ENCODE data around the gene RPTOR. TPM values are rescaled to one million over a fixed set of nuclear protein-coding genes. Genes with fewer than 3 reads are reported as not detected.

Gene RPTOR
- total RNA-seq, 1 donor, result 27.9 TPM

DNA sequence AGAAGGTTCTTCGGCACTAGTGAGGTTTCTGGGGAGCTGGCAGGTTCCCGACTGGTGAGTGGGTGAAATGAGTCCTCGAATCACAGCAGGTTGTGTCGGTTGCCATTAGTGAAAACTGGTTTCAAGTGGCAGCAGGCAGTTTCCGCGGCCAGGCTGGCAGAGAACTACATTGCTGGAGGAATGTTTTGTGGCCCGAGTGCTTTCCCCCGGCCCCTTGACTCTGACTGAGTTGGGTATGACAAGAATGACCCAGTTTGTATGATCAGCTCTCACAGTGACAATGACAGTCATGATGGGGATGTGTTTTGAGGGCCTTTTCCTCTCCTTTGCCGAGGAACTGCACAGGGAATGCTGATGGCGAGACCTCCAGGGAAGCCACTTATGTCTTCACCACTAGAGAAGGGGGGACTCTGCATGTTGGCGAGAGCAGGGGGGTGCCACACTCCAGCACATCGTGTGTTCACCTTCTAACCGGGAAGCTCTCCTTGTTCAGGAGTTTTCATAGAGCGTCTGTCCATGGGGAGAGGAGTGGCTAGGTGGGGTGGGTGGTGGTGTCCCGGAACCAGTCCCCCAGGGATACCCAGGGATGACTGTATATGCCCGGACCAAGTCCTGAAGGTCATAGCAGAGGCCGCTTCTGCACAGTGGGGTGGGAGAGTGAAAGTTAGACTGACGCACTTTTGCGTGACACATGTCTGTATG, 241.0 kb downstream of the RPTOR start:
- Histone ChIP-seq H3K4me2 (ENCODE audit: insufficient read depth, low read length) (no peak overlapping the region), H3K4me1 (ENCODE audit: insufficient read depth, low read length) (peaks cover 35% of the 10 kb centered on the region), H3K79me2 (ENCODE audit: insufficient read depth, low read length) (peaks cover 20% of the 10 kb centered on the region), H2AFZ (ENCODE audit: low read length) (no peak overlapping the region), H4K20me1 (ENCODE audit: insufficient read depth, low read length) (no peaks in the 10 kb centered on the region), H3K4me3 (ENCODE audit: insufficient read depth, low read length) (no peak overlapping the region), H3K36me3 (ENCODE audit: insufficient read depth, low read length) (no peaks in the 10 kb centered on the region), H3K27ac (ENCODE audit: low read depth, low read length) (no peak overlapping the region), H3K27me3 (ENCODE audit: insufficient read depth, low read length) (no peaks in the 10 kb centered on the region), H3K9me3 (ENCODE audit: low read depth, low read length) (no peaks in the 10 kb centered on the region)
- TF ChIP-seq, protein P1, sequence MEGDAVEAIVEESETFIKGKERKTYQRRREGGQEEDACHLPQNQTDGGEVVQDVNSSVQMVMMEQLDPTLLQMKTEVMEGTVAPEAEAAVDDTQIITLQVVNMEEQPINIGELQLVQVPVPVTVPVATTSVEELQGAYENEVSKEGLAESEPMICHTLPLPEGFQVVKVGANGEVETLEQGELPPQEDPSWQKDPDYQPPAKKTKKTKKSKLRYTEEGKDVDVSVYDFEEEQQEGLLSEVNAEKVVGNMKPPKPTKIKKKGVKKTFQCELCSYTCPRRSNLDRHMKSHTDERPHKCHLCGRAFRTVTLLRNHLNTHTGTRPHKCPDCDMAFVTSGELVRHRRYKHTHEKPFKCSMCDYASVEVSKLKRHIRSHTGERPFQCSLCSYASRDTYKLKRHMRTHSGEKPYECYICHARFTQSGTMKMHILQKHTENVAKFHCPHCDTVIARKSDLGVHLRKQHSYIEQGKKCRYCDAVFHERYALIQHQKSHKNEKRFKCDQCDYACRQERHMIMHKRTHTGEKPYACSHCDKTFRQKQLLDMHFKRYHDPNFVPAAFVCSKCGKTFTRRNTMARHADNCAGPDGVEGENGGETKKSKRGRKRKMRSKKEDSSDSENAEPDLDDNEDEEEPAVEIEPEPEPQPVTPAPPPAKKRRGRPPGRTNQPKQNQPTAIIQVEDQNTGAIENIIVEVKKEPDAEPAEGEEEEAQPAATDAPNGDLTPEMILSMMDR (IDR thresholded peaks at IDR 0.05; ENCODE audit: extremely low read depth, low read depth, low read length), result no peak
- no peak for DNase-seq (ENCODE audit: insufficient read length, low spot score, missing footprints)

DNA sequence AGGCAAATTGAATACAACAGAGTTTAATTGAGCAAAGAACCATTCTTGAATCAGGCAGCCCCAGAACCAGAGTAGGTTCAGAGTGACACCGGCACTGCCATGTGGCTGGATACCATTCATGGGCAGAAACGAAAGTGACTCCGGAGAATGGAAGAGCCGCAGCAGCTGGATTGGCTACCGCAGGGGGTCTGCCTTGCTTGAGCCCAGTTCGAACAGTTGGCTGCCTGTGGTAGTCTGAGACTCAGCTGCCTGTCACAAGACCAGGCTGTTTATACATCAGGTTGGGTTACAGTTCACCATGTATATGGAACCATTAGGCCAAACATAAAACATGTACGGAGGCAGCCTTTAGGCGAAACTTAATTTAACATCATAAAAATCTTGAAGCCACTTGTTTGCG, 241.8 kb downstream of the RPTOR start:
- H2AFZ ChIP-seq (ENCODE audit: low read length), result no peak overlapping the region
- H3K27me3 ChIP-seq (ENCODE audit: insufficient read depth, low read length), result no peaks in the 10 kb centered on the region
- H3K79me2 ChIP-seq (ENCODE audit: insufficient read depth, low read length), result peaks cover 24% of the 10 kb centered on the region
- H3K4me2 ChIP-seq (ENCODE audit: insufficient read depth, low read length), result no peak overlapping the region
- peaks cover 43% of the 10 kb centered on the region for H3K4me1 ChIP-seq (ENCODE audit: insufficient read depth, low read length)
- no peaks in the 10 kb centered on the region for H4K20me1 ChIP-seq (ENCODE audit: insufficient read depth, low read length)
- no peak overlapping the region for H3K27ac ChIP-seq (ENCODE audit: low read depth, low read length)
- TF ChIP-seq, protein P1 (IDR thresholded peaks at IDR 0.05; ENCODE audit: extremely low read depth, low read depth, low read length), result no peak
- H3K9me3 ChIP-seq (ENCODE audit: low read depth, low read length), result no peaks in the 10 kb centered on the region
- H3K36me3 ChIP-seq (ENCODE audit: insufficient read depth, low read length), result no peaks in the 10 kb centered on the region
- DNase-seq (ENCODE audit: insufficient read length, low spot score, missing footprints), result no peak
- no peak overlapping the region for H3K4me3 ChIP-seq (ENCODE audit: insufficient read depth, low read length)

DNA sequence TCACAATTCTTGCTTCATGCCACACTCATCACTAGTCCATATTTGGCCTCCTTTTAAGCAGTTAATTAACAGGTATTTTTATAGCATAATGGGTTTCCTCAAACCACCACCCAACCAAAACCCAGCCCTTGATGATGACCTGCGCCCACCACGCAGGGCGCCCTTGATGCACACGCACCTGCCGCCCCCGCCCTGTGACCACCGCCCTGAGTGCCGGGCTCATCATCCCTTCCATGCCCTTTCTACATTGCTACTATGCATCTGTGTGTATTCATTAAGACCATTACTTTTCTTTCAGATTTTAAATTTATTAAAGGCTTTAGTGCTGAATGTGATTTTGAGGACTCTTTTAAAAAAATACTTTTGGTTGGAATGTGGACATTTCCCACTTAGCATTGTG, 242.2 kb downstream of the RPTOR start:
- H3K79me2 ChIP-seq (ENCODE audit: insufficient read depth, low read length), result peaks cover 24% of the 10 kb centered on the region
- no peak overlapping the region for H3K27ac ChIP-seq (ENCODE audit: low read depth, low read length)
- peaks cover 47% of the 10 kb centered on the region for H3K4me1 ChIP-seq (ENCODE audit: insufficient read depth, low read length)
- no peak overlapping the region for H3K4me3 ChIP-seq (ENCODE audit: insufficient read depth, low read length)
- TF ChIP-seq, protein P1 (IDR thresholded peaks at IDR 0.05; ENCODE audit: extremely low read depth, low read depth, low read length), result no peak
- no peaks in the 10 kb centered on the region for H3K9me3 ChIP-seq (ENCODE audit: low read depth, low read length)
- no peaks in the 10 kb centered on the region for H4K20me1 ChIP-seq (ENCODE audit: insufficient read depth, low read length)
- H3K4me2 ChIP-seq (ENCODE audit: insufficient read depth, low read length), result no peak overlapping the region
- no peak for DNase-seq (ENCODE audit: insufficient read length, low spot score, missing footprints)
- no peaks in the 10 kb centered on the region for H3K36me3 ChIP-seq (ENCODE audit: insufficient read depth, low read length)
- no peak overlapping the region for H2AFZ ChIP-seq (ENCODE audit: low read length)
- no peaks in the 10 kb centered on the region for H3K27me3 ChIP-seq (ENCODE audit: insufficient read depth, low read length)

DNA sequence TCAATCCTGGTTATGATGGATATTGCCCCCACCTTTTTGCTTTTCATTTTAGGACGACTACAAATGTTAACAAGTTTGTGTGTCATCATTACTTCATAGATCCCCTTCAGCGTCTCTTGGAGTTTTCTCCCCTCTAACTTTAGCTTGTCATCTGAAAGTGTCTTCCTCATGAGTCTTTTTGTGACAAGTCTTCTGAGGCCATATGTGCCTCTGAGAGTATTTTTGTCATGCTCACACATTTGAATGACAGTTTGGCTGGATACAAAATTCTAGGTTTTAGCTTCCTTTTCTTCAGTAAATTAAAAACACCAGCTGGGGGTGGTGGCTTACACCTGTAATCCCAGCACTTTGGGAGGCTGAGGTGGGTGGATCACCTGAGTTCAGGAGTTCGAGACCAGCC, 243.2 kb downstream of the RPTOR start:
- no peaks in the 10 kb centered on the region for H3K9me3 ChIP-seq (ENCODE audit: low read depth, low read length)
- no peaks in the 10 kb centered on the region for H4K20me1 ChIP-seq (ENCODE audit: insufficient read depth, low read length)
- H3K4me1 ChIP-seq (ENCODE audit: insufficient read depth, low read length), result peaks cover 49% of the 10 kb centered on the region
- no peaks in the 10 kb centered on the region for H3K36me3 ChIP-seq (ENCODE audit: insufficient read depth, low read length)
- no peak overlapping the region for H3K4me3 ChIP-seq (ENCODE audit: insufficient read depth, low read length)
- DNase-seq (ENCODE audit: insufficient read length, low spot score, missing footprints), result no peak
- no peak overlapping the region for H3K4me2 ChIP-seq (ENCODE audit: insufficient read depth, low read length)
- no peak overlapping the region for H2AFZ ChIP-seq (ENCODE audit: low read length)
- no peaks in the 10 kb centered on the region for H3K27me3 ChIP-seq (ENCODE audit: insufficient read depth, low read length)
- no peak overlapping the region for H3K27ac ChIP-seq (ENCODE audit: low read depth, low read length)
- H3K79me2 ChIP-seq (ENCODE audit: insufficient read depth, low read length), result peaks cover 24% of the 10 kb centered on the region
- TF ChIP-seq, protein P1 (IDR thresholded peaks at IDR 0.05; ENCODE audit: extremely low read depth, low read depth, low read length), result no peak
